Right renal pelvis (tissue), 4 donors: ENCODE data around the gene DNAJC16. TPM values are rescaled to one million over a fixed set of nuclear protein-coding genes. Genes with fewer than 3 reads are reported as not detected.

Experiments
- DNase-seq, 4 donors: peaks; one replicate each; pipeline ENCODE4 v3.0.0-alpha.2; 2013; ENCODE audit warnings: low read depth in 4 of 4, low spot score in 3 of 4, missing footprints in 1 of 4
- polyA plus RNA-seq, 4 donors: library from polyadenylated mRNA; unstranded; fragments of 120-200 nt; gene quantifications; one replicate each; pipeline ENCODE4 v1.2.1, GENCODE V29; 2013; ENCODE audit not compliant: insufficient read length in 4 of 4

DNAJC16 gene
- polyA plus RNA-seq, 4 donors: 27.6 to 33.4 (median 30.7) TPM

GRCh38 chr1:15618655-15619525, 92.2 kb downstream of the DNAJC16 start:
- DNase-seq: no peak

GRCh38 chr1:15620155-15620545, 93.5 kb downstream of the DNAJC16 start:
- no peak for DNase-seq

- no peak for DNase-seq
These were observed 94.4 kb downstream of the DNAJC16 start for GRCh38 chr1:15620902-15621682.

GRCh38 chr1:15621975-15622374, 95.3 kb downstream of the DNAJC16 start:
- no peak for DNase-seq

- DNase-seq: no peak
These were observed 96.2 kb downstream of the DNAJC16 start for GRCh38 chr1:15622712-15623373.

- DNase-seq: no peak
These were observed 96.8 kb downstream of the DNAJC16 start for GRCh38 chr1:15623435-15623834.

GRCh38 chr1:15624133-15624714, 97.6 kb downstream of the DNAJC16 start:
- no peak for DNase-seq

GRCh38 chr1:15625056-15625917, 98.6 kb downstream of the DNAJC16 start:
- no peak for DNase-seq

Other genes starting within 250 kb of the DNAJC16 start
- gene EFHD2, start 117.0 kb upstream of the DNAJC16 start, polyA plus RNA-seq: 10 to 100 TPM; 11.9 to 18.6 (median 13.2) TPM
- under 1 TPM in 3 of 4 donors, not detected in 1; 0.07 to 0.17 (median 0.10) TPM for gene CTRC, start 88.4 kb upstream of the DNAJC16 start, polyA plus RNA-seq
- gene CELA2A, start 70.1 kb upstream of the DNAJC16 start, polyA plus RNA-seq: under 1 TPM in 1 of 4 donors, not detected in 3; 0.09 TPM
- under 1 TPM; 0.21 to 0.76 (median 0.41) TPM for gene CELA2B, start 50.7 kb upstream of the DNAJC16 start, polyA plus RNA-seq
- gene CASP9, start 2.6 kb upstream of the DNAJC16 start, polyA plus RNA-seq: 10 to 100 TPM; 27.6 to 35.7 (median 29.3) TPM
- 10 to 100 TPM; 24.8 to 39.3 (median 31.3) TPM for gene AGMAT, start 58.2 kb downstream of the DNAJC16 start, polyA plus RNA-seq
- gene DDI2, start 90.6 kb downstream of the DNAJC16 start, polyA plus RNA-seq: 10 to 100 TPM; 18.4 to 22.2 (median 19.4) TPM
- 10 to 100 TPM; 41.0 to 48.9 (median 45.5) TPM for gene PLEKHM2, start 157.5 kb downstream of the DNAJC16 start, polyA plus RNA-seq
- 1 to 10 TPM; 2.2 to 3.1 (median 2.6) TPM for gene SLC25A34, start 209.4 kb downstream of the DNAJC16 start, polyA plus RNA-seq
- gene TMEM82, start 215.7 kb downstream of the DNAJC16 start, polyA plus RNA-seq: 1 to 10 TPM; 2.8 to 6.1 (median 3.2) TPM
- gene FBLIM1, start 231.9 kb downstream of the DNAJC16 start, polyA plus RNA-seq: 10 to 100 TPM; 52.0 to 60.6 (median 56.7) TPM